H9 (cell line): ENCODE measurements around the gene ZNF521. TPM values are rescaled to one million over a fixed set of nuclear protein-coding genes. Genes with fewer than 3 reads are reported as not detected.
A peak's percentile ranks its signal among the peaks of the same experiment; 100 is the strongest.

Source experiments
- DNase-seq: peaks from one replicate; pipeline ENCODE4 v3.0.0-alpha.2; 2017
- H2AFZ ChIP-seq: one replicate; pipeline ENCODE4 v1.6.1; 2013; ENCODE audit warnings: mild to moderate bottlenecking, low read length, control low read depth, moderate library complexity
- H2AK5ac ChIP-seq: 2 replicates; pipeline ENCODE4 v1.6.1; 2013; ENCODE audit warnings: low read length, control low read depth, mixed read lengths; ENCODE audit not compliant: insufficient read length
- H2BK120ac ChIP-seq: one replicate; pipeline ENCODE4 v1.6.1; 2013; ENCODE audit warnings: low read depth, mild to moderate bottlenecking, low read length, control low read depth, inconsistent platforms; ENCODE audit not compliant: poor library complexity, severe bottlenecking
- H2BK12ac ChIP-seq: 2 replicates; pipeline ENCODE4 v1.6.1; 2013; ENCODE audit warnings: low read length, control low read depth, mixed read lengths, low read depth; ENCODE audit not compliant: insufficient read length
- H2BK15ac ChIP-seq: 2 replicates; pipeline ENCODE4 v1.6.1; 2013; ENCODE audit warnings: low read depth, low read length, control low read depth
- H2BK20ac ChIP-seq: one replicate; pipeline ENCODE4 v1.6.1; 2013; ENCODE audit warnings: low read depth, mild to moderate bottlenecking, low read length, control low read depth, inconsistent platforms; ENCODE audit not compliant: poor library complexity, severe bottlenecking
- H2BK5ac ChIP-seq: 2 replicates; pipeline ENCODE4 v1.6.1; 2013; ENCODE audit warnings: low read length, control low read depth, mixed read lengths; ENCODE audit not compliant: insufficient read length
- H3K14ac ChIP-seq: 2 replicates; pipeline ENCODE4 v1.6.1; 2013; ENCODE audit warnings: low read length, control low read depth; ENCODE audit not compliant: insufficient read depth
- H3K18ac ChIP-seq: 2 replicates; pipeline ENCODE4 v1.6.1; 2013; ENCODE audit warnings: low read depth, mild to moderate bottlenecking, mixed read lengths, low read length, control low read depth; ENCODE audit not compliant: insufficient read length
- H3K23ac ChIP-seq: 2 replicates; pipeline ENCODE4 v1.6.1; 2013; ENCODE audit warnings: low read length, control low read depth, mixed read lengths, low read depth; ENCODE audit not compliant: insufficient read length
- H3K23me2 ChIP-seq: 2 replicates; pipeline ENCODE4 v1.6.1; 2013; ENCODE audit warnings: low read depth, mild to moderate bottlenecking, mixed read lengths, low read length, control low read depth; ENCODE audit not compliant: insufficient read length, poor library complexity, severe bottlenecking
- H3K27ac ChIP-seq: 2 replicates; pipeline ENCODE4 v1.5.1; 2013; ENCODE audit warnings: low read length, control low read depth, mixed read lengths, low read depth; ENCODE audit not compliant: insufficient read length
- H3K27me3 ChIP-seq: 2 replicates; pipeline ENCODE4 v1.6.1; 2013; ENCODE audit warnings: low read length, control low read depth, inconsistent platforms; ENCODE audit not compliant: insufficient read depth
- H3K4ac ChIP-seq: 2 replicates; pipeline ENCODE4 v1.6.1; 2013; ENCODE audit warnings: low read depth, mild to moderate bottlenecking, control low read depth, inconsistent platforms, low read length, moderate library complexity
- H3K4me1 ChIP-seq: 2 replicates; pipeline ENCODE4 v1.6.1; 2013; ENCODE audit warnings: low read length, control low read depth, inconsistent platforms; ENCODE audit not compliant: insufficient read depth
- H3K4me2 ChIP-seq: 2 replicates; pipeline ENCODE4 v1.6.1; 2013; ENCODE audit warnings: low read length, control low read depth, mixed read lengths; ENCODE audit not compliant: insufficient read length, insufficient read depth
- H3K56ac ChIP-seq: 2 replicates; pipeline ENCODE4 v1.6.1; 2013; ENCODE audit warnings: low read depth, mild to moderate bottlenecking, mixed read lengths, low read length, control low read depth; ENCODE audit not compliant: insufficient read length
- H3K79me1 ChIP-seq: 2 replicates; pipeline ENCODE4 v1.6.1; 2013; ENCODE audit warnings: low read depth, mild to moderate bottlenecking, moderate library complexity, low read length, control low read depth, inconsistent platforms; ENCODE audit not compliant: insufficient read depth, poor library complexity, severe bottlenecking
- H3K79me2 ChIP-seq: 2 replicates; pipeline ENCODE4 v1.6.1; 2013; ENCODE audit warnings: low read length, control low read depth, inconsistent platforms; ENCODE audit not compliant: insufficient read depth
- H3K9ac ChIP-seq: 2 replicates; pipeline ENCODE4 v1.6.1; 2013; ENCODE audit warnings: low read length, control low read depth, mixed read lengths; ENCODE audit not compliant: insufficient read length; ENCODE audit errors: extremely low read depth
- H3K9me3 ChIP-seq: one replicate; pipeline ENCODE4 v1.6.1; 2013; ENCODE audit warnings: low read depth, low read length, inconsistent platforms; ENCODE audit not compliant: control insufficient read depth
- H3T11ph ChIP-seq: one replicate; pipeline ENCODE4 v1.6.1; 2013; ENCODE audit warnings: mild to moderate bottlenecking, low read length, control low read depth, inconsistent platforms
- H4K20me1 ChIP-seq: one replicate; pipeline ENCODE4 v1.6.1; 2013; ENCODE audit not compliant: control insufficient read depth, insufficient read length, insufficient read depth
- H4K5ac ChIP-seq: 2 replicates; pipeline ENCODE4 v1.6.1; 2013; ENCODE audit warnings: low read depth, mild to moderate bottlenecking, mixed read lengths, low read length, control low read depth; ENCODE audit not compliant: insufficient read length
- H4K8ac ChIP-seq: replicated peaks from 2 replicates; pipeline ENCODE4 v1.6.1; 2013; ENCODE audit warnings: low read length, control low read depth, mixed read lengths, low read depth; ENCODE audit not compliant: insufficient read length
- H4K91ac ChIP-seq: 2 replicates; pipeline ENCODE4 v1.6.1; 2013; ENCODE audit warnings: low read depth, mild to moderate bottlenecking, moderate library complexity, mixed read lengths, low read length, control low read depth; ENCODE audit not compliant: insufficient read length
- H3K27ac Mint-ChIP-seq, 3 experiments: 2 replicates in 2 of 3; 3 replicates in 1 of 3; pipeline ENCODE4 v1.8.0; 2020 to 2021; ENCODE audit warnings: mixed read lengths in 3 of 3, mild to moderate bottlenecking in 1 of 3, moderate library complexity in 1 of 3
- H3K27me3 Mint-ChIP-seq: 2 replicates; pipeline ENCODE4 v1.8.0; 2021; ENCODE audit warnings: low read depth, mild to moderate bottlenecking, moderate library complexity, mixed read lengths
- H3K36me3 Mint-ChIP-seq, 3 experiments: 2 replicates in 2 of 3; 3 replicates in 1 of 3; pipeline ENCODE4 v1.8.0; 2020 to 2021; ENCODE audit warnings: low read depth in 3 of 3, mixed read lengths in 3 of 3; ENCODE audit not compliant: insufficient read depth in 1 of 3
- H3K4me1 Mint-ChIP-seq, 2 experiments: 2 replicates each; pipeline ENCODE4 v1.8.0; 2020; ENCODE audit warnings: mixed read lengths in 2 of 2
- H3K4me3 Mint-ChIP-seq, 2 experiments: 2 replicates in 1 of 2; 3 replicates in 1 of 2; pipeline ENCODE4 v1.8.0; 2020 to 2021; ENCODE audit warnings: mild to moderate bottlenecking in 2 of 2, mixed read lengths in 2 of 2, moderate library complexity in 1 of 2
- H3K9me3 Mint-ChIP-seq, 2 experiments: 2 replicates in 1 of 2; 3 replicates in 1 of 2; pipeline ENCODE4 v1.8.0; 2020; ENCODE audit warnings: mild to moderate bottlenecking in 2 of 2, mixed read lengths in 2 of 2, moderate library complexity in 1 of 2
- CTCF ChIP-seq: fragments of 200-600 bp; sonication (generic); conservative IDR thresholded peaks from 3 replicates; pipeline ENCODE4 v1.8.0; 2021; ENCODE audit warnings: antibody characterized with exemption, mild to moderate bottlenecking
- WGBS: extraction: QIAGEN DNeasy Blood & Tissue Kit; methylation state at CpG from one replicate; pipeline ENCODE4 v1.1.7; 2013; ENCODE audit warnings: missing lambda C conversion rate, low lambda C conversion rate, mixed read lengths; ENCODE audit not compliant: insufficient read length; ENCODE audit errors: extremely low coverage; 5-methylcytosine and 5-hydroxymethylcytosine counted together
- total RNA-seq: library from RNA; stranded (reverse); gene quantifications from 2 replicates; pipeline ENCODE4 v1.2.1, GENCODE V29; 2021

ZNF521 gene
- total RNA-seq, 1 experiment from 2014 or later, result 3.3 TPM

DNA sequence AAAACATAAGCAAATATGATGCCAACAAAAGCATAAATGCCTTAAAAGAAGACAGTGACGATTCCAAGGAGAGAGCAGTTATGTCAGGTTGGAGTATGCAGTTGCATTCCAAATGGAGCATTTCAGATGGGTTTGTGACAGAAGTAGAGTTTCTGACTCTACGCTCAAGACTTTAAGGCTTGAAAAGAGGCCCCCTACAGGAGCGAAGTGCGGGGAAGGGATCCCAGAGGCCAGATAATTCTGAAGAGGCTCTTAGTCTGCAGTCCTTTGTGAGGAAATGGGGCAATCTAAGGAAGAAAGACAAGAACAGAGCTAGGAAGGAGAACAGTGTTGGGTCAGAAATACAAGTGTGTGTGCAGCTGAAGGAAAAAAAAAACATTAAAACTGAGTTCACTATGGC is 95.5 kb downstream of the ZNF521 start:
- Mint-ChIP-seq H3K36me3 (no peaks in the 10 kb centered on the region; a peak in 1 of 7 replicates), H3K4me3 (no peak overlapping the region), H3K4me1 (peaks cover 5 to 9% of the 10 kb centered on the region in 2 experiments), H3K27ac (peak overlapping the region in 1 of 3 experiments; percentile 0; a peak in 1 of 7 replicates), H3K9me3 (no peaks in the 10 kb centered on the region), H3K27me3 (peaks cover 3% of the 10 kb centered on the region)
- no peak overlapping the region for H2BK5ac ChIP-seq
- no peaks in the 10 kb centered on the region for H3K79me1 ChIP-seq
- H4K8ac ChIP-seq, result no peak overlapping the region
- H4K20me1 ChIP-seq, result no peaks in the 10 kb centered on the region
- H3K23me2 ChIP-seq, result no peaks in the 10 kb centered on the region
- H3T11ph ChIP-seq, result no peak overlapping the region
- no peak overlapping the region for H4K91ac ChIP-seq
- H3K27me3 ChIP-seq, result no peaks in the 10 kb centered on the region
- no peak overlapping the region for H3K9ac ChIP-seq
- H3K14ac ChIP-seq, result no peak overlapping the region
- no peak overlapping the region for H2BK12ac ChIP-seq
- H3K4me2 ChIP-seq, result no peak overlapping the region
- H3K27ac ChIP-seq, result no peak overlapping the region
- no CpG with 5 or more reads among the region's 4 CpGs for WGBS
- H3K18ac ChIP-seq, result no peak overlapping the region
- H2BK120ac ChIP-seq, result no peak overlapping the region
- no peak overlapping the region for H4K5ac ChIP-seq
- DNase-seq, result no peak
- no peak overlapping the region for H2BK15ac ChIP-seq
- no peak overlapping the region for H3K56ac ChIP-seq
- H2BK20ac ChIP-seq, result no peak overlapping the region
- no peaks in the 10 kb centered on the region for H3K9me3 ChIP-seq
- no peak overlapping the region for H2AFZ ChIP-seq
- H3K4me1 ChIP-seq, result no peaks in the 10 kb centered on the region
- no peak overlapping the region for H2AK5ac ChIP-seq
- peak; percentile 49 for TF ChIP-seq CTCF
- H3K4ac ChIP-seq, result no peak overlapping the region
- H3K23ac ChIP-seq, result no peak overlapping the region
- no peaks in the 10 kb centered on the region for H3K79me2 ChIP-seq
